IPS-15b (cell line): ENCODE results near the gene SLAMF6.
"Not testable (repeated sequence)": the region's sequence is repeated elsewhere in the genome, so short reads cannot be mapped to it uniquely, and the experiment has no call there.

ENCODE experiments used
- H3K27me3 ChIP-seq: one replicate; pipeline ENCODE4 v1.6.1; 2013; ENCODE audit warnings: low read length; ENCODE audit not compliant: control insufficient read depth, insufficient read depth
- H3K36me3 ChIP-seq: one replicate; pipeline ENCODE4 v1.6.1; 2013; ENCODE audit warnings: low read length; ENCODE audit not compliant: control insufficient read depth, insufficient read depth
- H3K4me1 ChIP-seq: one replicate; pipeline ENCODE4 v1.6.1; 2013; ENCODE audit warnings: mild to moderate bottlenecking, low read length; ENCODE audit not compliant: control insufficient read depth, insufficient read depth
- H3K4me3 ChIP-seq: one replicate; pipeline ENCODE4 v1.5.1; 2013; ENCODE audit warnings: low read depth, low read length
- H3K9ac ChIP-seq: one replicate; pipeline ENCODE4 v1.6.1; 2013; ENCODE audit warnings: low read depth, mild to moderate bottlenecking, low read length
- H3K9me3 ChIP-seq: one replicate; pipeline ENCODE4 v1.6.1; 2013; ENCODE audit warnings: mild to moderate bottlenecking, low read length; ENCODE audit not compliant: control insufficient read depth, insufficient read depth

The SLAMF6 gene

DNA sequence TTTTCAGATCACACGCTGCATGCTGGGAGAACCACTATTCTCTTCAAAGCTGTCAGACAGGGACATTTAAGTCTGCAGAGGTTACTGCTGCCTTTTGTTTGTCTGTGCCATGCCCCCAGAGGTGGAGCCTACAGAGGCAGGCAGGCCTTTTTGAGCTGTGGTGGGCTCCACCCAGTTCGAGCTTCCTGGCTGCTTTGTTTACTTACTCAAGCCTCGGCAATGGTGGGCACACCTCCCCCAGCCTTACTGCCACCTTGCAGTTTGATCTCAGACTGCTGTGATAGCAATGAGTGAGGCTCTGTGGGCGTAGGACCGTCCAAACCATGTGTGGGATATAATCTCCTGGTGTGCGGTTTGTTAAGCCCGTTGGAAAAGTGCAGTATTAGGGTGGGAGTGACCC, 42.3 kb downstream of the SLAMF6 start:
- not testable (repeated sequence) for H3K9me3 ChIP-seq, H3K4me1 ChIP-seq, H3K4me3 ChIP-seq, H3K27me3 ChIP-seq, H3K9ac ChIP-seq, H3K36me3 ChIP-seq

DNA sequence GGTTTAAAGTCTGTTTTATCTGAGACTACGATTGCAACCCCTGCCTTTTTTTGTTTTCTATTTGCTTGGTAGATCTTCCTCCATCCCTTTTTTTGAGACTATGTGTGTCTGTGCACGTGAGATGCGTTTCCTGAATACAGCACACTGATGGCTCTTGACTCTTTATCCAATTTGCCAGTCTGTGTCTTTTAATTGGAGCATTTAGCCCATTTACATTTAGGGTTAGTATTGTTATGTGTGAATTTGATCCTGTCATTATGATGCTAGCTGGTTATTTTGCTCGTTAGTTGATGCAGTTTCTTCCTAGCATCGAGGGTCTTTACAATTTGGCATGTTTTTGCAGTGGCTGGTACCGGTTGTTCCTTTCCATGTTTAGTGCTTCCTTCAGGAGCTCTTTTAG, 44.0 kb downstream of the SLAMF6 start:
- H3K4me1 ChIP-seq, H3K27me3 ChIP-seq, H3K9me3 ChIP-seq: not testable (repeated sequence)

DNA sequence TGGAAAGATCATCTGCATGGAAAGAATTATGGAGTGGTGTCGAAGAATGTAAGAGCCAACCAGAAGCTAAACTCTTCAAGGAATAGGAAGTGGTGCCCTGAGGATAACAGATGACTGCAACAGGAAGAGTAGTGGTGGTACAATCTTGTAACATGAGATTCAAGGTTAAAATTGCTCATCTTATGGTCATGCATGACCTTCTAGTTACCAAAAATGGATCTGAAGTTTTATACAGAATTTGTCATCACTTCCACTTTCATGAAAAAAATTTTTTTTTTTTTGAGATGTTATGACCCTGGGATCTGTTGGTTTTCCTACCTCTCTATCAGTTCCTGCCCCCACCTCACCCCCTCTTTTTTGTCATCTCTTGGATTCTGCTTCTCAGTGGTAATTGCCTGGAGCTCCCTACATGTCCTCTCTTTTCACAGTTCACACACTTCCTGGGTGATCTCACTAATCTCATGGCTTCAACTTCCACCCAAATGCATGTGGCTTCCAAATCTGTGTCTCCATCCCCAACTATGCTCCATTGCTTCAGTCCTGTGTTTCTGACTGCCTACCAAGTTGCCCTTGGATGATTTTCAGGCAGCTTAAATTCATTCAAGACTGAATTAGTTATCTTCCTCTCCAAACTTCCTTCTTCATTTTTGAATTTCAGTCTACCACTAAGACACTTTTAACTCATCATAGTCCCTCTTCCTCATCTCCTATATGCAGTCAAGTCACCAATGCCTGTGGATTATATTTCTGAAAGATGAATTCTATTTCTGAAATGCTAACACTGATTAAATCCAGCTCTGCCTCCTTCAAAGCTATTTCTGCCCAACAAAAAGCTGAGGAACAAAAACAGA, 48.4 kb downstream of the SLAMF6 start:
- H3K36me3 ChIP-seq, result no peaks in the 10 kb centered on the region
- no peaks in the 10 kb centered on the region for H3K9me3 ChIP-seq
- H3K4me1 ChIP-seq, result no peaks in the 10 kb centered on the region
- no peak overlapping the region for H3K4me3 ChIP-seq
- no peaks in the 10 kb centered on the region for H3K27me3 ChIP-seq
- H3K9ac ChIP-seq, result no peak overlapping the region

More for the DNA sequence above, 44.0 kb downstream of the SLAMF6 start:
- H3K4me3 ChIP-seq, H3K9ac ChIP-seq, H3K36me3 ChIP-seq: not testable (repeated sequence)

DNA sequence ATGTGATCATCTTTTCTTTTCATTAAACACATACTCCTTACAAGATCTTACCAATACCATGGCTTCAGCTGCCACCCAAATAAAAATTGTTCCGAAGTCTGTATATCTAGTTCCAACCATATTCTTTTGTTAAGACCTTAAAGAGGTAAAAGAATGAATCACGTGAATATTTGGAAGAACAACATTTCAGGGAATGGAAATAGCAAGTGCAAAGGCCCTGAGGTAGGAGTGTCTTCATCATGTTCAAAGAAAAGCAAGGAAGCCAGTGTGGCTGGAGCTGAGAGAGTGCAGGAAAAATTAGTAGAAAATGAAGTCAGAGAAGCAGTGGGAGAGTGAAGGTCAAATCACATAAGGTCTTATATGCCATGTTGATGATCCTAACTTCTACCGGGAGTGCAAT, 50.9 kb downstream of the SLAMF6 start:
- no peaks in the 10 kb centered on the region for H3K4me1 ChIP-seq
- no peaks in the 10 kb centered on the region for H3K9me3 ChIP-seq
- no peaks in the 10 kb centered on the region for H3K27me3 ChIP-seq
- H3K36me3 ChIP-seq, result no peaks in the 10 kb centered on the region
- H3K9ac ChIP-seq, result no peak overlapping the region
- no peak overlapping the region for H3K4me3 ChIP-seq

DNA sequence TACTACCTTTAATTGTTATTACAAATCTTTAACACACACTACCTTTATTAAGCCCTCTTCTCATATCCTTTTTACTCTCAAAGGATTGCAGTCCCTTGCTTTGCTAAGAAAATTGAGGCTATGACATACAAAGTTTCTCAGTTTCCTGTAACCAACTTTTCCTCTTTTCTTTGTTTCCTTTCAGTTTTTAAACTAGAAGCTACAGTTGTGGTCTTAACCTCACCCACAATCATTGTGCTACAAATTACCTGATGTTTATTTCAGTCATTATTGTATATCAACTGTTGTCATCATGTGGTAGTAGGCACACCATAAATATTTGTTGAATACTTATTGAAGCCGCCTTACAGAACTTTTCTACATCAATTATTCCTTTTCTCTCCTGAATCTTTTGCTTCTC, 51.8 kb downstream of the SLAMF6 start:
- no peaks in the 10 kb centered on the region for H3K27me3 ChIP-seq
- H3K4me3 ChIP-seq, result no peak overlapping the region
- no peaks in the 10 kb centered on the region for H3K36me3 ChIP-seq
- H3K9me3 ChIP-seq, result no peaks in the 10 kb centered on the region
- no peak overlapping the region for H3K9ac ChIP-seq
- H3K4me1 ChIP-seq, result no peaks in the 10 kb centered on the region

DNA sequence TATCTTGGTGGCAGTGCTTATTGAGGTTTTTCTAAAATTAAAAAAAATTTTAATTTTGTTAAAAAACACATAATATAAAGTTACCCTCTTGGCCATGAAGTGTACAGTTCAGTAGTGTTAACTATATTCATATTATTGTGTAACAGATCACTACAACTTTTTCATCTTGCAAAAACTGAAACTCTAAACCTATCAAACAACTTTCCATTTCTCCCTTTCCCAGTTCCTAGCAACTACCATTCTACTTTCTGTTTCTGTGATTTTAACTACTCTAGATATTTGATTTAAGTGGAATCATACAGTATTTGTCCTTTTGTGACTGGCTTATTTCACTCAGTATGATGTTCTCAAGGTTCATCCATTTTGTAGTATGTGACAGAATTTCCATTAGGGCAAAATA, 55.5 kb downstream of the SLAMF6 start:
- Histone ChIP-seq H3K4me3 (no peak overlapping the region), H3K9me3 (no peaks in the 10 kb centered on the region), H3K27me3 (no peaks in the 10 kb centered on the region), H3K36me3 (no peaks in the 10 kb centered on the region), H3K9ac (no peak overlapping the region), H3K4me1 (no peaks in the 10 kb centered on the region)

DNA sequence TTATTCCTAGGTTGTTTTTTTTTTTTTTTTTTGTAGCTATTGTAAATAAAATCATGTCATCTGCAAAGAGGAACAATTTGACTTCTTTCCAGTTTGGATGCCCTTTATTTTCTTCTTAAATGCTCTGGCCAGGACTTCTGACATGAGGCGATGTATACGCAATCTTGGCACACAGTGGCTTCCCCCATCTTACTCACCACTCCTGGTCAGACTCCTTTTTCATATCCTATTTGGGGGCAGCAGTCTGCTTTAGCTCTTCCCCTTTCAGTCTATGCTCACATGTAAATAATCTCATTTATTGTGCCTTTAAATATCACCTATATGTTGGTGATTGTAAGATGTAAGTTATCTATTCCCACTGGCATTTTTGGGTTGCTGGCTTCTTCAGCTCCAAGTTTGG, 56.1 kb downstream of the SLAMF6 start:
- H3K9me3 ChIP-seq, result no peaks in the 10 kb centered on the region
- H3K36me3 ChIP-seq, result no peaks in the 10 kb centered on the region
- H3K9ac ChIP-seq, result no peak overlapping the region
- no peaks in the 10 kb centered on the region for H3K4me1 ChIP-seq
- H3K4me3 ChIP-seq, result no peak overlapping the region
- no peaks in the 10 kb centered on the region for H3K27me3 ChIP-seq

DNA sequence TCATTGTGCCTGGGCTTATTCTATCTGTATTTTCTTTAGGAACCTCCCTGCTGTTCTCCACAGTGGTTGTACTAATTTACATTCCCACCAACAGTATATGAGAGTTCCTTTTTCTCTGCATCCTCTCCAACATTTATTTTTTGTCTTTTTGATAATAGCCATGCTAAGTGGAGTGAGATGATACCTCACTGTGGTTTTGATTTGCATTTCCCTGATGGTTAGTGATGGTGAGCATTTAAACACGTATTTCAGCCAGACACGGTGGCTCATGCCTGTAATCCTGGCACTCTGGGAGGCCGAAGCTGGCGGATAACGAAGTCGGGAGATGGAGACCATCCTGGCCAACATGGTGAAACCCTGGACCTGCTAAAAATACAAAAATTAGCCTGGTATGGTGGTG, 57.9 kb downstream of the SLAMF6 start:
- H3K4me3 ChIP-seq, result no peak overlapping the region
- H3K9ac ChIP-seq, result no peak overlapping the region
- H3K27me3 ChIP-seq, result no peaks in the 10 kb centered on the region
- no peaks in the 10 kb centered on the region for H3K36me3 ChIP-seq
- H3K4me1 ChIP-seq, result no peaks in the 10 kb centered on the region
- no peaks in the 10 kb centered on the region for H3K9me3 ChIP-seq

DNA sequence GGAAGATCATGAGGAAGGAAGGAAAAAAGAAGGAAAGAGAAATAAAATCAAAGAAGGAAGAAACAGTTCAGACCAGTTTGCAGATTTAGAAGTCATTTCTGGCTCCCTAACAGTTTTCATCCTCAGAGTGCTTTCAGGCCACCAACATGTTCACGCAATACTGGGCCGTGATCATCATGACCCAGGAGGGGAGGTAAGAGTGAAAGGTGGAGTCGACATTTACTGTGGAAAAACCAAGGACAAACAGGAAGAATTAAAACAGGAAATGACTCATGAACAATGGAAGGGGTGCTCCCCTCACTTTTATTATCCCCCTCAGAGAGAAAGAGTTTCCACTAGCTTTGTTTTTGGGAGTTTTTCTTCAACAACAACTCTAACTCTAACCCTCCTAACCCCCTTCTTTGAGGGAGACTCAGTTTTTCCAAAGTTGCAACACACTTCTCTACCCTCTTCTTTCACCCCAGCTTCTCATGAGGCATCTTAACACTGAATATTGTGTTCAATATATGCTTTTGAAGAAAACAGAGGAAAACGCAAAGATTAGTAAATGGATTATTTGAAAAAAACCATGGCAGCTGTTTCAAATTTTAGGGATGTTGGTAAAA, 62.3 kb downstream of the SLAMF6 start:
- no peaks in the 10 kb centered on the region for H3K4me1 ChIP-seq
- H3K4me3 ChIP-seq, result no peak overlapping the region
- H3K36me3 ChIP-seq, result no peaks in the 10 kb centered on the region
- no peaks in the 10 kb centered on the region for H3K27me3 ChIP-seq
- H3K9me3 ChIP-seq, result no peaks in the 10 kb centered on the region
- no peak overlapping the region for H3K9ac ChIP-seq

DNA sequence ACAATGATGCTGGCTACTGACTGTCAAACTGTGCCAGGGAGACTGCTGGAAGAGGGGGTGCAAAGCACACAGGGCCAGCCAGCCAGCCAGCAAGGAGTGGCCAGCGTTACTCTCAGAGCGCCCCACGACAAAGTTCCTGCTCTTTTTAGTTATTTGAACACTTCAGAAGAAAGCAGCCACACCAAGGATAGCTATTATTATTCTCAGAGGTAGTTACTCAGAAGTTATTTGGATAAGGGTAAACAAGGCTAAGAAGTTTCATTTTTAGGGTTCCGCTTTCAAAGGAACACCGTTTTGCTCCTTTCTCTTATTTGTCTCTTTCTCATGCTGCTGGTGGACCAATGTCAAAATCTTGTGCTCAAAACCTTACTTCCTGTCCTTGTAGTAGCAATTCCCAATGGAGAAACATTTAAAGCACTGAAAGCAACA, 62.8 kb downstream of the SLAMF6 start:
- no peaks in the 10 kb centered on the region for H3K9me3 ChIP-seq
- no peaks in the 10 kb centered on the region for H3K27me3 ChIP-seq
- H3K4me3 ChIP-seq, result no peak overlapping the region

DNA sequence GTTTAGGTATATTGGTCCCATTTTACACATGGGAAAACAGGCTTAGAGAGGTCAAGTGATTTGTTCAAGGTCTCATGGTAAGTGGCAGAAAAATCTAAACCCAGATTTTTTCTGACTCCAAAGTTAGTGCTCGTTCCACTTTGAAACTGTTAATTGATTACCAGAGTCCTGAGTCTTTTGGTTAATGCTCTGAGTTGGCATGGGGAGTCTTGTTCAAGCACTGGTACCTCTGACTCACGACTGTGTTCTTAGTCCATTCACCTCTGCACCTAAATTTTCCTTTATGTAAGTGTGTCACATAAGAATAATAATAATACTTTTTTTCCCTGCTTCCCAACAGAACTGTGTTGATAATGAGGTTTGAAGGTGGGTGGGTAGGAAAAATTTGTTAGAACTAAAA, 63.4 kb downstream of the SLAMF6 start:
- Histone ChIP-seq H3K9ac (no peak overlapping the region), H3K27me3 (no peaks in the 10 kb centered on the region), H3K4me1 (no peaks in the 10 kb centered on the region), H3K9me3 (no peaks in the 10 kb centered on the region), H3K4me3 (no peak overlapping the region), H3K36me3 (no peaks in the 10 kb centered on the region)

More for the DNA sequence above, 62.8 kb downstream of the SLAMF6 start:
- Histone ChIP-seq H3K36me3 (no peaks in the 10 kb centered on the region), H3K4me1 (no peaks in the 10 kb centered on the region), H3K9ac (no peak overlapping the region)

DNA sequence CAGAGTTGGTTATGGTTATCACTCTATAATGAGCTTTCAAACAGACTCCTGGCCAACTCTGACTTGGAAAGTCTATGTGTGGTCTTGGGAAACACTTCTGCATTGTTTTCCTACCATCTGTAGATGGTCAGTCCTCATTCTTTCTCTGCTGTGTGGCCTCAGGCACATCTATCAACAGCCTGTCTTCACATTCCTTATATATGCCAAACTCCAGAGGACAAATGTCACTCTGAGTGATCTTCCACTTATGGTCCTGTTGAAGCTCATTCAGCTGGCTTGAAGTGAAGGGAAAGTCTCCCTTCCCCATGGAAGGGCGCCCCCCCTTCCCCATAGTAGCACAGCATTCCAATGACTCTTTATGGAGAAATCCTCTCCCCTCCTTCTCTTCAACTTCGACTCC, 64.0 kb downstream of the SLAMF6 start:
- no peaks in the 10 kb centered on the region for H3K27me3 ChIP-seq
- H3K36me3 ChIP-seq, result no peaks in the 10 kb centered on the region
- no peak overlapping the region for H3K9ac ChIP-seq
- no peak overlapping the region for H3K4me3 ChIP-seq
- H3K9me3 ChIP-seq, result no peaks in the 10 kb centered on the region
- no peaks in the 10 kb centered on the region for H3K4me1 ChIP-seq
